H1 (cell line): ENCODE measurements around the gene C2orf92. TPM values are rescaled to one million over a fixed set of nuclear protein-coding genes. Genes with fewer than 3 reads are reported as not detected.

Experiments
- CTCF ChIA-PET: fragments of 300-600 bp; sonication (Branson Sonifier 250); formaldehyde crosslinking; loops from one replicate; lab custom pipeline; 2021; ENCODE audit not compliant: partially characterized antibody; lab: Charles Lee
- POLR2A ChIA-PET: fragments of 300-600 bp; sonication (Branson Sonifier 250); formaldehyde crosslinking; loops from one replicate; lab custom pipeline; 2021; ENCODE audit warnings: inconsistent platforms; ENCODE audit not compliant: partially characterized antibody; lab: Charles Lee
- DNase-seq, 2 experiments: peaks; one replicate each; pipeline versions ENCODE4 v3.0.0 to v3.0.0-alpha.2; 2010 to 2022; ENCODE audit warnings: low spot score in 2 of 2, low read depth in 1 of 2, mixed read lengths in 1 of 2
- FAIRE-seq: peaks from 2 replicates; lab custom pipeline; 2011; peaks lifted over from hg19 to GRCh38; lab: Jason Lieb, UNC
- H2AFZ ChIP-seq: 2 replicates; pipeline ENCODE4 v1.8.1; 2012; ENCODE audit warnings: low read length, inconsistent platforms
- H2AK5ac ChIP-seq: 2 replicates; pipeline ENCODE4 v1.6.1; 2013; ENCODE audit warnings: low read depth, low read length
- H2BK120ac ChIP-seq: replicated peaks from 2 replicates; pipeline ENCODE3; 2013; ENCODE audit warnings: low read depth, low read length, inconsistent platforms
- H2BK12ac ChIP-seq: 2 replicates; pipeline ENCODE4 v1.6.1; 2013; ENCODE audit warnings: low read depth, low read length
- H2BK15ac ChIP-seq: 2 replicates; pipeline ENCODE4 v1.6.1; 2013; ENCODE audit warnings: low read length
- H2BK20ac ChIP-seq: 2 replicates; pipeline ENCODE4 v1.6.1; 2013; ENCODE audit warnings: low read length
- H2BK5ac ChIP-seq: 2 replicates; pipeline ENCODE4 v1.6.1; 2013; ENCODE audit warnings: low read depth, low read length
- H3K14ac ChIP-seq: 2 replicates; pipeline ENCODE4 v1.6.1; 2013; ENCODE audit warnings: inconsistent platforms; ENCODE audit not compliant: insufficient read length
- H3K18ac ChIP-seq: 2 replicates; pipeline ENCODE4 v1.6.1; 2013; ENCODE audit warnings: low read length; ENCODE audit errors: extremely low read depth
- H3K23ac ChIP-seq: 2 replicates; pipeline ENCODE4 v1.6.1; 2013; ENCODE audit warnings: inconsistent platforms; ENCODE audit not compliant: insufficient read length
- H3K23me2 ChIP-seq: 2 replicates; pipeline ENCODE4 v1.6.1; 2013; ENCODE audit warnings: low read depth, low read length
- H3K27ac ChIP-seq: 2 replicates; pipeline ENCODE4 v1.6.1; 2011; ENCODE audit warnings: low read depth, low read length, inconsistent platforms
- H3K27me3 ChIP-seq, 4 experiments: replicated peaks in 1 of 4; 1 replicate in 1 of 4; 2 replicates in 3 of 4; pipeline versions ENCODE4 v1.6.1 to v1.8.1; 2011 to 2013; ENCODE audit warnings: low read length in 3 of 4, mild to moderate bottlenecking in 3 of 4, inconsistent platforms in 2 of 4, mixed read lengths in 2 of 4, moderate library complexity in 1 of 4; ENCODE audit not compliant: control insufficient read depth in 3 of 4, insufficient read depth in 3 of 4; ENCODE audit errors: extremely low read depth in 1 of 4
- H3K36me3 ChIP-seq, 4 experiments: 2 replicates each; pipeline versions ENCODE4 v1.6.1 to v1.8.1; 2011 to 2013; ENCODE audit warnings: mild to moderate bottlenecking in 4 of 4, low read length in 3 of 4, moderate library complexity in 2 of 4, control low read depth in 1 of 4, inconsistent platforms in 1 of 4; ENCODE audit not compliant: insufficient read depth in 4 of 4, control insufficient read depth in 2 of 4
- H3K4ac ChIP-seq: replicated peaks from 2 replicates; pipeline ENCODE3; 2013; ENCODE audit warnings: low read length, low read depth, mixed read lengths, inconsistent platforms; ENCODE audit not compliant: insufficient read length
- H3K4me1 ChIP-seq, 4 experiments: replicated peaks in 1 of 4; 1 replicate in 1 of 4; 2 replicates in 3 of 4; pipeline versions ENCODE4 v1.6.1 to v1.8.1; 2011 to 2013; ENCODE audit warnings: low read length in 3 of 4, inconsistent platforms in 2 of 4, mixed read lengths in 1 of 4; ENCODE audit not compliant: insufficient read depth in 4 of 4, control insufficient read depth in 3 of 4
- H3K4me2 ChIP-seq, 2 experiments: 2 replicates each; pipeline versions ENCODE4 v1.6.1 to v1.8.1; 2011 to 2013; ENCODE audit warnings: low read depth in 2 of 2, low read length in 2 of 2, control low read depth in 1 of 2, inconsistent platforms in 1 of 2, mild to moderate bottlenecking in 1 of 2; ENCODE audit not compliant: insufficient read depth in 1 of 2
- H3K4me3 ChIP-seq, 4 experiments: fragments of 200-600, 300-600 bp in 1 of 4; sonication (generic), shearing (Covaris generic), sonication (Bioruptor Twin) in 1 of 4; 2 replicates each; pipeline versions ENCODE4 v1.5.1 to v1.8.1; 2011 to 2016; ENCODE audit warnings: low read length in 4 of 4, low read depth in 3 of 4, control low read depth in 2 of 4, inconsistent platforms in 2 of 4, mild to moderate bottlenecking in 2 of 4, mixed read lengths in 1 of 4, moderate library complexity in 1 of 4; ENCODE audit not compliant: insufficient read depth in 2 of 4; ENCODE audit errors: extremely low read depth in 1 of 4
- H3K56ac ChIP-seq: replicated peaks from 2 replicates; pipeline ENCODE3; 2013; ENCODE audit warnings: low read depth, mild to moderate bottlenecking, mixed read lengths, low read length, inconsistent platforms; ENCODE audit not compliant: insufficient read length
- H3K79me1 ChIP-seq: 2 replicates; pipeline ENCODE4 v1.6.1; 2013; ENCODE audit warnings: low read depth, low read length, control low read depth
- H3K79me2 ChIP-seq, 2 experiments: 2 replicates each; pipeline versions ENCODE4 v1.6.1 to v1.8.1; 2012 to 2013; ENCODE audit warnings: low read length in 2 of 2, mild to moderate bottlenecking in 2 of 2, inconsistent platforms in 1 of 2; ENCODE audit not compliant: insufficient read depth in 2 of 2, control insufficient read depth in 1 of 2
- H3K9ac ChIP-seq, 4 experiments: replicated peaks in 1 of 4; 1 replicate in 1 of 4; 2 replicates in 3 of 4; pipeline versions ENCODE4 v1.6.1 to v1.8.1; 2011 to 2013; ENCODE audit warnings: low read depth in 3 of 4, low read length in 3 of 4, control low read depth in 2 of 4, mild to moderate bottlenecking in 2 of 4, moderate library complexity in 2 of 4, inconsistent platforms in 1 of 4; ENCODE audit errors: extremely low read depth in 1 of 4
- H3K9me3 ChIP-seq, 2 experiments: 2 replicates each; pipeline versions ENCODE4 v1.6.1 to v1.8.1; 2012 to 2013; ENCODE audit warnings: mild to moderate bottlenecking in 2 of 2, moderate library complexity in 2 of 2, control low read depth in 1 of 2, inconsistent platforms in 1 of 2, low read depth in 1 of 2, low read length in 1 of 2, mixed read lengths in 1 of 2; ENCODE audit not compliant: insufficient read depth in 2 of 2
- H4K20me1 ChIP-seq, 2 experiments: replicated peaks in 1 of 2; 2 replicates each; pipeline versions ENCODE3 to v1.8.1; 2011 to 2013; ENCODE audit warnings: inconsistent platforms in 2 of 2, low read length in 2 of 2, mild to moderate bottlenecking in 1 of 2; ENCODE audit not compliant: insufficient read depth in 2 of 2, control insufficient read depth in 1 of 2
- H4K5ac ChIP-seq: 2 replicates; pipeline ENCODE4 v1.6.1; 2013; ENCODE audit warnings: low read length, low read depth, mixed read lengths, inconsistent platforms; ENCODE audit not compliant: insufficient read length
- H4K8ac ChIP-seq: 2 replicates; pipeline ENCODE4 v1.8.0; 2013; ENCODE audit warnings: mild to moderate bottlenecking, moderate library complexity, low read length, inconsistent platforms; ENCODE audit not compliant: insufficient read depth; ENCODE audit errors: extremely low read depth
- H4K91ac ChIP-seq: replicated peaks from 2 replicates; pipeline ENCODE3; 2013; ENCODE audit warnings: low read length, mixed read lengths, inconsistent platforms; ENCODE audit not compliant: insufficient read length
- ATF2 ChIP-seq: IDR thresholded peaks from 2 replicates; pipeline ENCODE4 v1.6.1; 2012; ENCODE audit warnings: low read length, inconsistent platforms
- BACH1 ChIP-seq: IDR thresholded peaks from 2 replicates; pipeline ENCODE4 v1.6.1; 2012; ENCODE audit warnings: low read length, improper control_type of control experiment
- EZH2 ChIP-seq: fragments of 200-600 bp; sonication (generic); IDR thresholded peaks from 2 replicates; pipeline ENCODE4 v1.7.1; 2012; ENCODE audit warnings: low read depth, mild to moderate bottlenecking, moderate library complexity, low read length, inconsistent platforms; ENCODE audit not compliant: severe bottlenecking
- POU5F1 ChIP-seq: IDR thresholded peaks from 2 replicates; pipeline ENCODE4 v1.6.1; 2011; ENCODE audit warnings: low read depth, mild to moderate bottlenecking, low read length, moderate library complexity
- WGBS, 2 experiments: shearing (Covaris generic) in 1 of 2; methylation state at CpG; one replicate each; pipeline versions ENCODE4 v1.1.6 to v1.1.7; 2013 to 2015; ENCODE audit warnings: low lambda C conversion rate in 2 of 2, mixed read lengths in 2 of 2, inconsistent platforms in 1 of 2, low coverage in 1 of 2, missing lambda C conversion rate in 1 of 2; ENCODE audit not compliant: insufficient replicate concordance in 2 of 2, insufficient coverage in 1 of 2, insufficient read length in 1 of 2; ENCODE audit errors: extremely low coverage in 1 of 2, missing lambda C conversion rate in 1 of 2; 5-methylcytosine and 5-hydroxymethylcytosine counted together
- polyA plus RNA-seq, 7 experiments: library from polyadenylated mRNA; depleted of rRNA in 3 of 7; stranded (reverse) in 5 of 7; unstranded in 2 of 7; fragments of >200 nt in 5 of 7; fragments of 200-250 nt in 2 of 7; gene quantifications; 1 replicate in 5 of 7; 2 replicates in 1 of 7; 4 replicates in 1 of 7; pipeline versions ENCODE4 v1.2.1 to v1.2.3, GENCODE V29; 2011 to 2013; ENCODE audit warnings: missing spikeins in 2 of 7, mixed read lengths in 2 of 7
- total RNA-seq: library from RNA; stranded (reverse); fragmentation: NEBNext Ultra II Directional; extraction: Animal tissue kit (Norgen Biotek cat#: 25700); gene quantifications from 2 replicates; pipeline ENCODE4 v1.2.1, GENCODE V29; 2021

Gene C2orf92
- total and polyA plus RNA-seq, 2 of the 8 experiments (the other 6 are each of a cell fraction or from before 2014, with no cell fraction given): 2.3 to 3.7 TPM

- H3K9ac ChIP-seq: no peak overlapping the region
- no peaks in the 10 kb centered on the region for H3K9me3 ChIP-seq
- ChIA-PET CTCF (interaction anchor here (0.8 to 13.6 kb wide), 9 partner anchors 8 to 605 kb away, joined by 3 to 202 read pairs (median 7); no protein-coding TSS in a partner anchor), POLR2A (interaction anchor here (1.6 kb wide), 1 partner anchor 33 kb away, joined by 3 read pairs; no protein-coding TSS in a partner anchor)
- H3K56ac ChIP-seq: no peak overlapping the region
- H4K20me1 ChIP-seq: no peaks in the 10 kb centered on the region
- no peaks in the 10 kb centered on the region for H3K79me1 ChIP-seq
- no peak overlapping the region for H2BK15ac ChIP-seq
- DNase-seq (no peak), FAIRE-seq (no peak)
- 0 out of 7 replicates have a peak, but pooled peaks cover 0 to 3% (median 0%) of the 10 kb centered on the region in 4 experiments for H3K4me1 ChIP-seq
- H4K8ac ChIP-seq: no peak overlapping the region
- no peaks in the 10 kb centered on the region for H3K27me3 ChIP-seq
- no peak overlapping the region for H2BK5ac ChIP-seq
- no peak overlapping the region for H2BK20ac ChIP-seq
- no peaks in the 10 kb centered on the region; the same call in 1 of the 2 replicates for H3K23me2 ChIP-seq
- no peak overlapping the region for H4K5ac ChIP-seq
- H3K4ac ChIP-seq: no peak overlapping the region
- no peak overlapping the region for H2AK5ac ChIP-seq
- H2BK12ac ChIP-seq: no peak overlapping the region
- no peak overlapping the region for H4K91ac ChIP-seq
- H2BK120ac ChIP-seq: no peak overlapping the region
- H3K23ac ChIP-seq: no peak overlapping the region
- no peak overlapping the region for H3K14ac ChIP-seq
- no peaks in the 10 kb centered on the region for H3K79me2 ChIP-seq
- no peak for TF ChIP-seq EZH2
- no peak for TF ChIP-seq ATF2
- no peak for TF ChIP-seq BACH1
- no peak for TF ChIP-seq POU5F1
- no peak overlapping the region for H3K4me3 ChIP-seq
- H3K27ac ChIP-seq: no peak overlapping the region
- WGBS, 2 experiments: 100% methylated on average over 1 of the region's 11 CpGs
- H3K18ac ChIP-seq: no peak overlapping the region
- H2AFZ ChIP-seq: no peak overlapping the region
- no peaks in the 10 kb centered on the region for H3K36me3 ChIP-seq
- H3K4me2 ChIP-seq: no peak overlapping the region
Measured at GRCh38 chr2:97706708-97707345, 37.3 kb downstream of the C2orf92 start.
